ENCODE data around the gene EMP1. TPM values are rescaled to one million over a fixed set of nuclear protein-coding genes. Genes with fewer than 3 reads are reported as not detected.

EMP1 gene
- total and polyA plus RNA-seq, 2 donors: 71.6 to 139 TPM

GRCh38 chr12:13164921-13165616, 31.5 kb upstream of the EMP1 start:
- Histone ChIP-seq H3K27ac (ENCODE audit: low read depth) (no peak overlapping the region), H3K4me3 (ENCODE audit: low read depth, low read length) (no peak overlapping the region), H3K36me3 (ENCODE audit: insufficient read depth) (no peaks in the 10 kb centered on the region), H3K4me1 (ENCODE audit: insufficient read depth) (no peaks in the 10 kb centered on the region)
- no peak for DNase-seq (ENCODE audit: extremely low spot score)
- 76% methylated on average over 5 of the region's 5 CpGs for WGBS

DNA sequence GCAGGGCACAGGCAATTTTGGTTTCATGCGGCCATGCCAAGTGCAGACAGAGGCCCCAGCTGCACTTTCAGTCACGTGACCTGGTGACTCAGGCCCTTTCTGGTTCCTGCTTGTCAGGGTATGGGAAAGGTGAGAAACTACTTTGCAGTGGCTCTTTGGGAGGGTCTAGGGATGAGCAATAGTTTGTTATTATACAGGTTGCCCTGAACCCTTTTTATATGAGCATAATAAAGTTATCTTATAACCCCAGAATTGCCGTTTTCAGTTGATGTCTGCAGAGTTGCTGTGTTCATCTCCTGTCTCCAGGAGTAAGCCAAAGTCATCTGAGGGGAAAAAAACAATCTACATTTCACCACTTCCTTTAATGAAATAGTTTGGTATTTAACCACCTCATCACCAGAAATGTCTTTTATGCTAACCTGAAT, 30.9 kb upstream of the EMP1 start:
- WGBS: 24% methylated on average over 3 of the region's 3 CpGs
- H3K27ac ChIP-seq (ENCODE audit: low read depth): no peak overlapping the region
- no peak for DNase-seq (ENCODE audit: extremely low spot score)

GRCh38 chr12:13167226-13167625, 29.3 kb upstream of the EMP1 start:
- 81% methylated on average over 3 of the region's 3 CpGs for WGBS
- Histone ChIP-seq H3K36me3 (ENCODE audit: insufficient read depth) (no peaks in the 10 kb centered on the region), H3K4me1 (ENCODE audit: insufficient read depth) (no peaks in the 10 kb centered on the region), H3K27ac (ENCODE audit: low read depth) (no peak overlapping the region), H3K4me3 (ENCODE audit: low read depth, low read length) (no peak overlapping the region)
- DNase-seq (ENCODE audit: extremely low spot score): no peak

More for the DNA sequence above, 30.9 kb upstream of the EMP1 start:
- H3K4me1 ChIP-seq (ENCODE audit: insufficient read depth): no peaks in the 10 kb centered on the region
- H3K36me3 ChIP-seq (ENCODE audit: insufficient read depth): no peaks in the 10 kb centered on the region
- no peak overlapping the region for H3K4me3 ChIP-seq (ENCODE audit: low read depth, low read length)

GRCh38 chr12:13167906-13168305, 28.6 kb upstream of the EMP1 start:
- H3K27ac ChIP-seq (ENCODE audit: low read depth): no peak overlapping the region
- DNase-seq (ENCODE audit: extremely low spot score): no peak
- WGBS: 95% methylated on average over 4 of the region's 4 CpGs

DNA sequence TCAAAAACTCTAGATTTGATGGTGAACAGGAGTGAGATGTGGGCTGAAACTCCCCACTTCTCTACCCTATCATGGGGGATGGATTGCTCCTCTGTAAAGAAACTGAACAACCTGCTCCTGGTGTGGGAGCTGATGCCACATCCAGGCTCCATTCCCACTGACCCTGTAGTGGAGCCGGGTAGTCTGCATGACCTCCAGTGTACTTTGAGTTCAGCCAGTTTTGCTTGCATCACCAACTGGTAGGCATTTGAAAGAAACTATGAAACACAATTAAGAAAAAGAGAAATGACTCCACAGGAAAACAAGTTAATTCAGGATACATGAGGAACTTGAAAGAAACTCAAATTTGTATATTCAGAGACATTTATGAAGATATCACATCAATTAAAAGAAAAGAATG, 27.3 kb upstream of the EMP1 start:
- H3K4me1 ChIP-seq (ENCODE audit: insufficient read depth): no peaks in the 10 kb centered on the region
- H3K27ac ChIP-seq (ENCODE audit: low read depth): no peak overlapping the region
- WGBS: 78% methylated on average over 1 of the region's 1 CpG
- no peaks in the 10 kb centered on the region for H3K36me3 ChIP-seq (ENCODE audit: insufficient read depth)
- no peak for DNase-seq (ENCODE audit: extremely low spot score)
- no peak overlapping the region for H3K4me3 ChIP-seq (ENCODE audit: low read depth, low read length)

More at GRCh38 chr12:13167906-13168305, 28.6 kb upstream of the EMP1 start:
- H3K4me1 ChIP-seq (ENCODE audit: insufficient read depth): no peaks in the 10 kb centered on the region
- no peak overlapping the region for H3K4me3 ChIP-seq (ENCODE audit: low read depth, low read length)
- no peaks in the 10 kb centered on the region for H3K36me3 ChIP-seq (ENCODE audit: insufficient read depth)

GRCh38 chr12:13170892-13171490, 25.5 kb upstream of the EMP1 start:
- no peak for DNase-seq (ENCODE audit: extremely low spot score)
- H3K4me3 ChIP-seq (ENCODE audit: low read depth, low read length): no peak overlapping the region
- no peaks in the 10 kb centered on the region for H3K4me1 ChIP-seq (ENCODE audit: insufficient read depth)
- no peak overlapping the region for H3K27ac ChIP-seq (ENCODE audit: low read depth)
- H3K36me3 ChIP-seq (ENCODE audit: insufficient read depth): no peaks in the 10 kb centered on the region
- WGBS: 85% methylated on average over 4 of the region's 4 CpGs

- Histone ChIP-seq H3K27ac (ENCODE audit: low read depth) (peak overlapping the region; percentile 41), H3K4me3 (ENCODE audit: low read depth, low read length) (no peak overlapping the region), H3K4me1 (ENCODE audit: insufficient read depth) (no peaks in the 10 kb centered on the region), H3K36me3 (ENCODE audit: insufficient read depth) (no peaks in the 10 kb centered on the region)
- whole genome bisulfite sequencing: 81% methylated on average over 14 of the region's 14 CpGs
- DNase-seq (ENCODE audit: extremely low spot score): no peak
Measured at GRCh38 chr12:13171921-13172859, 24.3 kb upstream of the EMP1 start.

- Histone ChIP-seq H3K27ac (ENCODE audit: low read depth) (no peak overlapping the region), H3K36me3 (ENCODE audit: insufficient read depth) (no peaks in the 10 kb centered on the region), H3K4me1 (ENCODE audit: insufficient read depth) (no peaks in the 10 kb centered on the region), H3K4me3 (ENCODE audit: low read depth, low read length) (no peak overlapping the region)
- WGBS: 49% methylated on average over 12 of the region's 12 CpGs
- DNase-seq (ENCODE audit: extremely low spot score): no peak
Measured at GRCh38 chr12:13173012-13173932, 23.3 kb upstream of the EMP1 start.

GRCh38 chr12:13175499-13175898, 21.0 kb upstream of the EMP1 start:
- DNase-seq (ENCODE audit: extremely low spot score): no peak
- Histone ChIP-seq H3K27ac (ENCODE audit: low read depth) (no peak overlapping the region), H3K36me3 (ENCODE audit: insufficient read depth) (no peaks in the 10 kb centered on the region), H3K4me1 (ENCODE audit: insufficient read depth) (no peaks in the 10 kb centered on the region), H3K4me3 (ENCODE audit: low read depth, low read length) (no peak overlapping the region)
- WGBS: 74% methylated on average over 4 of the region's 4 CpGs

- DNase-seq (ENCODE audit: extremely low spot score): no peak
- H3K27ac ChIP-seq (ENCODE audit: low read depth): no peak overlapping the region
- H3K36me3 ChIP-seq (ENCODE audit: insufficient read depth): no peaks in the 10 kb centered on the region
- H3K4me3 ChIP-seq (ENCODE audit: low read depth, low read length): no peak overlapping the region
- 84% methylated on average over 4 of the region's 4 CpGs for WGBS
- H3K4me1 ChIP-seq (ENCODE audit: insufficient read depth): no peaks in the 10 kb centered on the region
Measured at GRCh38 chr12:13176256-13176655, 20.3 kb upstream of the EMP1 start.

- no peaks in the 10 kb centered on the region for H3K4me1 ChIP-seq (ENCODE audit: insufficient read depth)
- no peak overlapping the region for H3K4me3 ChIP-seq (ENCODE audit: low read depth, low read length)
- no peak for DNase-seq (ENCODE audit: extremely low spot score)
- 78% methylated on average over 4 of the region's 4 CpGs for WGBS
- H3K36me3 ChIP-seq (ENCODE audit: insufficient read depth): no peaks in the 10 kb centered on the region
- no peak overlapping the region for H3K27ac ChIP-seq (ENCODE audit: low read depth)
Measured at GRCh38 chr12:13177373-13177772, 19.2 kb upstream of the EMP1 start.

DNA sequence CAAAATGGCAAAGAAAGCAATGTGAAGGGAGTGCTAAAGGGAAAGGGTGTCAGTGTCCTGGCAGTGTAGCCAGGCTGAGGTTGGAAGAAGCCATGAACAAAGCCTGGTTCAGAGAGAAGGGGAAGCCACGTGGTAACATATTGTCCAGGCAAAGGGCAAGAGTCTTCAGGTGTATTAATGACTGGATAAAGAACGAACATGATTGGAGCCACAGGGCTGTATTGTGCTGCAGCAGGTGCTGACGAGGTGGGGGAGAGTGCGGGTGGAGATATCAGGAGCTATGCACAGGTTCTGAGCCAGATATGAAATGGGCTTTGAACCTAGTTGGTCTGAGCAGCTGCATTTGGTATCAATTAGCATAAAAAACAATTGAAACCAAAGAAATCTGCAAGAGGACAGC, 18.6 kb upstream of the EMP1 start:
- no peaks in the 10 kb centered on the region for H3K36me3 ChIP-seq (ENCODE audit: insufficient read depth)
- no peaks in the 10 kb centered on the region for H3K4me1 ChIP-seq (ENCODE audit: insufficient read depth)
- no peak overlapping the region for H3K27ac ChIP-seq (ENCODE audit: low read depth)
- 90% methylated on average over 4 of the region's 4 CpGs for WGBS
- DNase-seq (ENCODE audit: extremely low spot score): no peak
- no peak overlapping the region for H3K4me3 ChIP-seq (ENCODE audit: low read depth, low read length)
